Stimulated activated CD4-positive, alpha-beta T cell treated with anti-CD3 and anti-CD28 coated beads, Interleukin-15, amount 100 ng/mL, for 1 hour (primary cell): ENCODE measurements around the gene XPO6.

Source experiments
- DNase-seq, 2 donors: peaks; one replicate each; pipeline ENCODE4 v3.0.0-alpha.2; 2020; ENCODE audit warnings: low read depth in 1 of 2, low spot score in 1 of 2

Gene XPO6

DNA sequence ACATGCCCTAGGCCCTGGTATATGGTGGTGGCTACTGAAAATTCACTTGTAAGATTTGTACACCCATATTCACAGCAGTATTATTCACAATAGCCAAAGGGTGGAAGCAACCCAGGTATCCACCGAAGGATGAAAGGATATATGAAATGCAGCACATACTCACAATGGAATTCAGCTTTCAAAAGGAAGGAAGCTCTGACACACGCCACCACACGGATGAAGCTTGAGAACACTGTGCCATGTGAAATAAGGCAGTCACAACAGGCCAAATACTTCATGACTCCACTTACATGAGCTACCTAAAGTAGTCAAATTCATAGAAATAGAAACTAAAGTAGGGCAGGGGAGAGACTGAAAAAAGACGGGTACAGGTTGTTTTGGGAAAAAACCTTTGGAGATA is 2.9 kb downstream of the XPO6 start:
- no peak for DNase-seq

DNA sequence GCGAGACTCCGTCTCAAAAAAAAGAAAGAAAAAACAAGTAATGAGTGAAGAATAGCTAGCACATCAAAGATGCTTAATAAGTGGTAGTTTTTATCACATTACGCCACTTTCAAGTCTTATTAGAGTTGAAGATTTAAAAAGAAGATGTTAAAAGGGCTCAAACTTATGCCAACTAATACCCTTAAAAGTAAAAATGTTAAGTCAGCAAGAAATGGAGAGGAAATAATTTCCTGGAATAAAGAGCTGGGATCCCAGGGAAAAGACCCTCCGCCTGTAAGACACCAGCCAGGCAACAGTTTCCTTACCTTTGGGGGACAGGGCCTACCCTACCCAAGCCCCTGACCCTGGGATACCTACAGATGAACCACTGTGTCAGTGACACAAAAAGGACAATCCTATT is 3.6 kb downstream of the XPO6 start:
- no peak for DNase-seq

GRCh38 chr16:28207399-28207798 is 4.4 kb downstream of the XPO6 start:
- no peak for DNase-seq

DNA sequence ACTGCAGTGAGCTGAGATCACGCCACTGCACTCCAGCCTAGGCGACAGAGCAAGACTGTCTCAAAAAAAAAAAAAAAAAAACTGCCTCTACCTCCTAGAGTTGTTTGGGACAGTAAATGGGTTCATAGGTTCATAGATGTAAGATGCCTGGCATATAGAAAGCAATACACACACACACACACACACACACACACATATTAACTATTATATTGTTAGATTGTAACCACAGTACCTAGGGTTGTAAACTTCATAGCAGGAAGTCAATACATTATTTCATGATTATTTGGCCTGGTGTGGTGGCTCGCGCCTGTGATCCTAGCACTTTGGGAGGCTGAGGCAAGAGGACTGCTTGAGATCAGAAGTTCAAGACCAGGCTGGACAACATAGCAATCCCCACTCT is 5.8 kb downstream of the XPO6 start:
- DNase-seq: no peak

GRCh38 chr16:28205117-28205899 is 6.5 kb downstream of the XPO6 start:
- DNase-seq: no peak

GRCh38 chr16:28204622-28205021 is 7.1 kb downstream of the XPO6 start:
- no peak for DNase-seq

GRCh38 chr16:28204204-28204603 is 7.6 kb downstream of the XPO6 start:
- no peak for DNase-seq

- no peak for DNase-seq
Observed at GRCh38 chr16:28202147-28202746, 9.5 kb downstream of the XPO6 start.

GRCh38 chr16:28200661-28201060 is 11.1 kb downstream of the XPO6 start:
- DNase-seq: no peak

DNA sequence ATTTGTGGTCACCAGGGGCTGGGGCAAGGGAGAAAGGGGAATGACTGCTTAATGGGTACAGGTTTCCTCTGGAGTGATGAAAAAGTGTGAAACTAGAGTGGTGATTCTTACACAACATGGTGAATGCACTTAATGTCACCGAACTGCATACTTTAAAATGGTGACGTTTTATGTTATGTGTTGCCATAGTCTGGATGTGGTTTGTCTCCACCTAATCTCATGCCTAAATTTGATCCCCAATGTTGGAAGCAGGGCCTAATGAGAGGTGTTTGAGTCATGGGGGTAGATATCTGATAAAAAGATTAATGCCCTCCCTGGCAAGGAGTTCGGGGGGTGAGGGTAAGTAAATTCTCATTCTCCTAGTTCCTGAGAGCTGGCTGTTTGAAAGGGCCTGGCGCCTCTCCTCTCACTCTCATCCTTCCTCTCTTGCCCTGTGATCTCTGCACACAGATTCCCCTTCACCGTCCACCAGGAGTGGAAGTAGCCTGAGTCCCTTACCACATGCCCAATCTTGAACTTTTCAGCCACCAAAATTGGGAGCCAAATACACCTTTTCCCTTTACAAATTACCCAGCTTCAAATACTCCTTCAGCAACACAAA is 15.3 kb downstream of the XPO6 start:
- no peak for DNase-seq

- DNase-seq: no peak
Observed at GRCh38 chr16:28195859-28196258, 15.9 kb downstream of the XPO6 start.

DNA sequence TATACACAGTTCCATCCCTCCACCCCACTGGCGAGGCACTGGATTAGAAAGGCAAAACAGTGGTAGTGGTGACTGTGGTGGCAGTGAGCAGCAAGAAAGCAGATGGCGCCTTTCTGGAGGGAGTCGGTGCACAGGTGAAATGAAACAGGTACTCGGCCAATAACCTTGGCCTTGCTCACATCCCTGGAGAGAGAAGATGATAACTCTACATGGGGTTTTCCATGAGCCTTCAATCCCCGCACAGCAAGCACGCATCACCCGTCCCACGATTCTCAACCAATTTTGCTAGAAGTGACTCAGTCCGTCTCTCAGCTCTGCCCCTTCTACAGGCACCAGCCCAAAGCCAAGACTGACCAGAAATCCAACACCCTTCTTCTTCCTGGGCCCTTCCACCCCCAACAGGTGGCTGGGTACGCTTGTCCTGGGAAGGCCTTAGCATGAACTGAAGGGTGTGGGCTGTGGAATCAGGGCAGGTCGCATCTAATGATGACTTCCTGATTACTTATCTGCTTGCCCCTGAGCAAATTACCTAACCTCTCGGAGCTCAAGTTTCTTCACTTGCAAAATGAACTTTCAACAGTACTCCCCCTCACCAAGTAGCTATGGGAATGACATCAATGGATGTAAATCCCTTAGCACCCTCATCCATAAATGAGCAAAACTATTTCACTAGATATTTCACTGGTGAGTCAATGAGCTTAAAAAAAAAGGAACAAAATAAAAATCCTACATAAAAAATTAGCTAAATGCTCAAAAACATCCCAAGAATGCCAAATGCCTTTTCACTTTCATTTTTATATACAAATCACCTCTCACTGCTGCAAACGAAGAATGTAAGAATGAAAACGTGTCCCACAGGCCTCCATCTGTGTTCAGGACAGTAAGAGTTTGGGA is 18.0 kb downstream of the XPO6 start:
- DNase-seq: no peak

- DNase-seq: peak; percentile 45 to 50
Observed at GRCh38 chr16:28192806-28193529, 18.8 kb downstream of the XPO6 start.

- DNase-seq: no peak
Observed at GRCh38 chr16:28191364-28191960, 20.3 kb downstream of the XPO6 start.

- DNase-seq: no peak
Observed at GRCh38 chr16:28189245-28189644, 22.5 kb downstream of the XPO6 start.

- DNase-seq: no peak
Observed at GRCh38 chr16:28188085-28188916, 23.5 kb downstream of the XPO6 start.

- DNase-seq: no peak
Observed at GRCh38 chr16:28187595-28188004, 24.2 kb downstream of the XPO6 start.

DNA sequence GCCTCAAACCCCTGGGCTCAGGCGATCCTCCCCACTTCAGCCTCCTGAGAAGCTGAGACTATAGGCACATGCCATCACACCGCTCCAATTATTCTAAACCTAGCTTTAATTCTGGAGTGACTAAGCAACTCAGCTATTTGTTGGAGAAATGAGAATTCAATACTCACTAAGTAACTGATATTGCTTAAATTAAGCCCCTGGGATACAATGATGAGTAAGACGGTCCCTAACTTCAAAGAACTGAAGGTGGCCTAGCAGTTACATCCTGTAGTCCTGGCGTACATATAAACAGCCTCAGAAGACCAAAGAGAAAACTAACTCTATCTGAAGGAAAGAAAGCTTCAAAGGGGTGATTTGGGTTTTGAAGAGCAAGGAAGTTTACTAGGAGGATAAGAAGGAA is 25.0 kb downstream of the XPO6 start:
- no peak for DNase-seq

DNA sequence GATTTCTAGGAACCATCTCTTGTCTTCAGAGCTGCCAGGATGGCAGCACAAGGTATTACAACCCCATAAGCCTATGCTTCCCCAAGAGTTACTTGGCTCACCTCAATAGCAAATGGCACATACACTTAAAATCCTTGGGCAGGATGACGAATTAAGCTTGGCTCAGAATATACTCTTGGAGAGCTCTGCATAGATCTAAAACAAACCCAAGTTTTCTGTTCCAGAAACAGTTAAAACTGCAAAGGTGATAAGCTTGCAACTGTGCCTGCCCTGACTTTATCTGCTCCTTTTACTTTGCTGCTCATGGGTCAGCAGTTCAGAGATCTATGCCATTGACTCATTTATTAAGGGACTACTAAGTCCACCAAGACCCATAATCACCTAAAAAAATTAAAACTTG is 26.1 kb downstream of the XPO6 start:
- no peak for DNase-seq

- DNase-seq: no peak
Observed at GRCh38 chr16:28184625-28185024, 27.1 kb downstream of the XPO6 start.
